ENCODE measurements around the gene GBGT1.

The GBGT1 gene

GRCh38 chr9:133108794-133109641 is 54.7 kb downstream of the GBGT1 start:
- Histone ChIP-seq H3K4me3 (ENCODE audit: insufficient read depth, low read length, poor library complexity, severe bottlenecking) (no peak overlapping the region), H3K36me3 (ENCODE audit: low read length) (no peaks in the 10 kb centered on the region), H3K27ac (ENCODE audit: low read depth, low read length) (no peak overlapping the region), H3K79me2 (ENCODE audit: insufficient read depth, low read length) (no peaks in the 10 kb centered on the region), H3K4me2 (ENCODE audit: low read depth, low read length, poor library complexity, severe bottlenecking) (no peak overlapping the region), H3K9me2 (replicated peaks; ENCODE audit: insufficient read depth, low read length) (no peaks in the 10 kb centered on the region), H3K27me3 (ENCODE audit: low read length) (no peaks in the 10 kb centered on the region), H3F3A (ENCODE audit: insufficient read depth) (no peaks in the 10 kb centered on the region), H3K9ac (ENCODE audit: low read length) (no peak overlapping the region), H4K20me1 (ENCODE audit: low read depth, low read length) (no peaks in the 10 kb centered on the region), H3K9me3 (ENCODE audit: insufficient read depth, low read length) (no peaks in the 10 kb centered on the region), H2AFZ (ENCODE audit: low read depth, low read length, severe bottlenecking) (no peak overlapping the region)
- TF ChIP-seq CTCF (IDR thresholded peaks at IDR 0.05; ENCODE audit: insufficient read depth, low read length, poor library complexity, severe bottlenecking) = no peak
- TF ChIP-seq EZH2phosphoT487 (conservative IDR thresholded peaks at IDR 0.05; ENCODE audit: low read length) = no peak

GRCh38 chr9:133107961-133108793 is 55.5 kb downstream of the GBGT1 start:
- H3K36me3 ChIP-seq (ENCODE audit: low read length) = no peaks in the 10 kb centered on the region
- no peaks in the 10 kb centered on the region for H3K9me3 ChIP-seq (ENCODE audit: insufficient read depth, low read length)
- H3K27me3 ChIP-seq (ENCODE audit: low read length) = no peaks in the 10 kb centered on the region
- no peaks in the 10 kb centered on the region for H4K20me1 ChIP-seq (ENCODE audit: low read depth, low read length)
- no peak overlapping the region for H3K4me2 ChIP-seq (ENCODE audit: low read depth, low read length, poor library complexity, severe bottlenecking)
- H3K9me2 ChIP-seq (replicated peaks; ENCODE audit: insufficient read depth, low read length) = no peaks in the 10 kb centered on the region
- H3K9ac ChIP-seq (ENCODE audit: low read length) = no peak overlapping the region
- TF ChIP-seq CTCF (IDR thresholded peaks at IDR 0.05; ENCODE audit: insufficient read depth, low read length, poor library complexity, severe bottlenecking) (no peak), EZH2phosphoT487 (conservative IDR thresholded peaks at IDR 0.05; ENCODE audit: low read length) (no peak)
- no peak overlapping the region for H2AFZ ChIP-seq (ENCODE audit: low read depth, low read length, severe bottlenecking)
- H3K27ac ChIP-seq (ENCODE audit: low read depth, low read length) = no peak overlapping the region
- H3F3A ChIP-seq (ENCODE audit: insufficient read depth) = no peaks in the 10 kb centered on the region
- H3K4me3 ChIP-seq (ENCODE audit: insufficient read depth, low read length, poor library complexity, severe bottlenecking) = no peak overlapping the region
- no peaks in the 10 kb centered on the region for H3K79me2 ChIP-seq (ENCODE audit: insufficient read depth, low read length)

- Histone ChIP-seq H3K36me3 (ENCODE audit: low read length) (no peaks in the 10 kb centered on the region), H3K9ac (ENCODE audit: low read length) (no peak overlapping the region), H3K9me2 (replicated peaks; ENCODE audit: insufficient read depth, low read length) (no peaks in the 10 kb centered on the region), H3K4me3 (ENCODE audit: insufficient read depth, low read length, poor library complexity, severe bottlenecking) (no peak overlapping the region), H2AFZ (ENCODE audit: low read depth, low read length, severe bottlenecking) (no peak overlapping the region), H3K27me3 (ENCODE audit: low read length) (no peaks in the 10 kb centered on the region), H3K27ac (ENCODE audit: low read depth, low read length) (no peak overlapping the region), H3K4me2 (ENCODE audit: low read depth, low read length, poor library complexity, severe bottlenecking) (no peak overlapping the region), H4K20me1 (ENCODE audit: low read depth, low read length) (no peaks in the 10 kb centered on the region), H3F3A (ENCODE audit: insufficient read depth) (no peaks in the 10 kb centered on the region), H3K9me3 (ENCODE audit: insufficient read depth, low read length) (no peaks in the 10 kb centered on the region), H3K79me2 (ENCODE audit: insufficient read depth, low read length) (no peaks in the 10 kb centered on the region)
- TF ChIP-seq CTCF (IDR thresholded peaks at IDR 0.05; ENCODE audit: insufficient read depth, low read length, poor library complexity, severe bottlenecking) = no peak
- no peak for TF ChIP-seq EZH2phosphoT487 (conservative IDR thresholded peaks at IDR 0.05; ENCODE audit: low read length)
Measured at GRCh38 chr9:133107245-133107722, 56.4 kb downstream of the GBGT1 start.

Measured in SU-DHL-6 (cell line).